H1 (cell line): ENCODE results near the gene CA7. TPM values are rescaled to one million over a fixed set of nuclear protein-coding genes. Genes with fewer than 3 reads are reported as not detected.

Source experiments
- CTCF ChIA-PET: fragments of 300-600 bp; sonication (Branson Sonifier 250); formaldehyde crosslinking; loops from one replicate; lab custom pipeline; 2021; ENCODE audit not compliant: partially characterized antibody; lab: Charles Lee
- POLR2A ChIA-PET: fragments of 300-600 bp; sonication (Branson Sonifier 250); formaldehyde crosslinking; loops from one replicate; lab custom pipeline; 2021; ENCODE audit warnings: inconsistent platforms; ENCODE audit not compliant: partially characterized antibody; lab: Charles Lee
- DNase-seq, 2 experiments: peaks; one replicate each; pipeline versions ENCODE4 v3.0.0 to v3.0.0-alpha.2; 2010 to 2022; ENCODE audit warnings: low spot score in 2 of 2, low read depth in 1 of 2, mixed read lengths in 1 of 2
- FAIRE-seq: peaks from 2 replicates; lab custom pipeline; 2011; peaks lifted over from hg19 to GRCh38; lab: Jason Lieb, UNC
- H2AFZ ChIP-seq: 2 replicates; pipeline ENCODE4 v1.8.1; 2012; ENCODE audit warnings: low read length, inconsistent platforms
- H2AK5ac ChIP-seq: 2 replicates; pipeline ENCODE4 v1.6.1; 2013; ENCODE audit warnings: low read depth, low read length
- H2BK120ac ChIP-seq: replicated peaks from 2 replicates; pipeline ENCODE3; 2013; ENCODE audit warnings: low read depth, low read length, inconsistent platforms
- H2BK12ac ChIP-seq: 2 replicates; pipeline ENCODE4 v1.6.1; 2013; ENCODE audit warnings: low read depth, low read length
- H2BK15ac ChIP-seq: 2 replicates; pipeline ENCODE4 v1.6.1; 2013; ENCODE audit warnings: low read length
- H2BK20ac ChIP-seq: 2 replicates; pipeline ENCODE4 v1.6.1; 2013; ENCODE audit warnings: low read length
- H2BK5ac ChIP-seq: 2 replicates; pipeline ENCODE4 v1.6.1; 2013; ENCODE audit warnings: low read depth, low read length
- H3K14ac ChIP-seq: 2 replicates; pipeline ENCODE4 v1.6.1; 2013; ENCODE audit warnings: inconsistent platforms; ENCODE audit not compliant: insufficient read length
- H3K18ac ChIP-seq: 2 replicates; pipeline ENCODE4 v1.6.1; 2013; ENCODE audit warnings: low read length; ENCODE audit errors: extremely low read depth
- H3K23ac ChIP-seq: 2 replicates; pipeline ENCODE4 v1.6.1; 2013; ENCODE audit warnings: inconsistent platforms; ENCODE audit not compliant: insufficient read length
- H3K23me2 ChIP-seq: 2 replicates; pipeline ENCODE4 v1.6.1; 2013; ENCODE audit warnings: low read depth, low read length
- H3K27ac ChIP-seq: 2 replicates; pipeline ENCODE4 v1.6.1; 2011; ENCODE audit warnings: low read depth, low read length, inconsistent platforms
- H3K27me3 ChIP-seq, 4 experiments: replicated peaks in 1 of 4; 1 replicate in 1 of 4; 2 replicates in 3 of 4; pipeline versions ENCODE4 v1.6.1 to v1.8.1; 2011 to 2013; ENCODE audit warnings: low read length in 3 of 4, mild to moderate bottlenecking in 3 of 4, inconsistent platforms in 2 of 4, mixed read lengths in 2 of 4, moderate library complexity in 1 of 4; ENCODE audit not compliant: control insufficient read depth in 3 of 4, insufficient read depth in 3 of 4; ENCODE audit errors: extremely low read depth in 1 of 4
- H3K36me3 ChIP-seq, 4 experiments: 2 replicates each; pipeline versions ENCODE4 v1.6.1 to v1.8.1; 2011 to 2013; ENCODE audit warnings: mild to moderate bottlenecking in 4 of 4, low read length in 3 of 4, moderate library complexity in 2 of 4, control low read depth in 1 of 4, inconsistent platforms in 1 of 4; ENCODE audit not compliant: insufficient read depth in 4 of 4, control insufficient read depth in 2 of 4
- H3K4ac ChIP-seq: replicated peaks from 2 replicates; pipeline ENCODE3; 2013; ENCODE audit warnings: low read length, low read depth, mixed read lengths, inconsistent platforms; ENCODE audit not compliant: insufficient read length
- H3K4me1 ChIP-seq, 4 experiments: replicated peaks in 1 of 4; 1 replicate in 1 of 4; 2 replicates in 3 of 4; pipeline versions ENCODE4 v1.6.1 to v1.8.1; 2011 to 2013; ENCODE audit warnings: low read length in 3 of 4, inconsistent platforms in 2 of 4, mixed read lengths in 1 of 4; ENCODE audit not compliant: insufficient read depth in 4 of 4, control insufficient read depth in 3 of 4
- H3K4me2 ChIP-seq, 2 experiments: 2 replicates each; pipeline versions ENCODE4 v1.6.1 to v1.8.1; 2011 to 2013; ENCODE audit warnings: low read depth in 2 of 2, low read length in 2 of 2, control low read depth in 1 of 2, inconsistent platforms in 1 of 2, mild to moderate bottlenecking in 1 of 2; ENCODE audit not compliant: insufficient read depth in 1 of 2
- H3K4me3 ChIP-seq, 4 experiments: fragments of 200-600, 300-600 bp in 1 of 4; sonication (generic), shearing (Covaris generic), sonication (Bioruptor Twin) in 1 of 4; 2 replicates each; pipeline versions ENCODE4 v1.5.1 to v1.8.1; 2011 to 2016; ENCODE audit warnings: low read length in 4 of 4, low read depth in 3 of 4, control low read depth in 2 of 4, inconsistent platforms in 2 of 4, mild to moderate bottlenecking in 2 of 4, mixed read lengths in 1 of 4, moderate library complexity in 1 of 4; ENCODE audit not compliant: insufficient read depth in 2 of 4; ENCODE audit errors: extremely low read depth in 1 of 4
- H3K56ac ChIP-seq: replicated peaks from 2 replicates; pipeline ENCODE3; 2013; ENCODE audit warnings: low read depth, mild to moderate bottlenecking, mixed read lengths, low read length, inconsistent platforms; ENCODE audit not compliant: insufficient read length
- H3K79me1 ChIP-seq: 2 replicates; pipeline ENCODE4 v1.6.1; 2013; ENCODE audit warnings: low read depth, low read length, control low read depth
- H3K79me2 ChIP-seq, 2 experiments: 2 replicates each; pipeline versions ENCODE4 v1.6.1 to v1.8.1; 2012 to 2013; ENCODE audit warnings: low read length in 2 of 2, mild to moderate bottlenecking in 2 of 2, inconsistent platforms in 1 of 2; ENCODE audit not compliant: insufficient read depth in 2 of 2, control insufficient read depth in 1 of 2
- H3K9ac ChIP-seq, 4 experiments: replicated peaks in 1 of 4; 1 replicate in 1 of 4; 2 replicates in 3 of 4; pipeline versions ENCODE4 v1.6.1 to v1.8.1; 2011 to 2013; ENCODE audit warnings: low read depth in 3 of 4, low read length in 3 of 4, control low read depth in 2 of 4, mild to moderate bottlenecking in 2 of 4, moderate library complexity in 2 of 4, inconsistent platforms in 1 of 4; ENCODE audit errors: extremely low read depth in 1 of 4
- H3K9me3 ChIP-seq, 2 experiments: 2 replicates each; pipeline versions ENCODE4 v1.6.1 to v1.8.1; 2012 to 2013; ENCODE audit warnings: mild to moderate bottlenecking in 2 of 2, moderate library complexity in 2 of 2, control low read depth in 1 of 2, inconsistent platforms in 1 of 2, low read depth in 1 of 2, low read length in 1 of 2, mixed read lengths in 1 of 2; ENCODE audit not compliant: insufficient read depth in 2 of 2
- H4K20me1 ChIP-seq, 2 experiments: replicated peaks in 1 of 2; 2 replicates each; pipeline versions ENCODE3 to v1.8.1; 2011 to 2013; ENCODE audit warnings: inconsistent platforms in 2 of 2, low read length in 2 of 2, mild to moderate bottlenecking in 1 of 2; ENCODE audit not compliant: insufficient read depth in 2 of 2, control insufficient read depth in 1 of 2
- H4K5ac ChIP-seq: 2 replicates; pipeline ENCODE4 v1.6.1; 2013; ENCODE audit warnings: low read length, low read depth, mixed read lengths, inconsistent platforms; ENCODE audit not compliant: insufficient read length
- H4K8ac ChIP-seq: 2 replicates; pipeline ENCODE4 v1.8.0; 2013; ENCODE audit warnings: mild to moderate bottlenecking, moderate library complexity, low read length, inconsistent platforms; ENCODE audit not compliant: insufficient read depth; ENCODE audit errors: extremely low read depth
- H4K91ac ChIP-seq: replicated peaks from 2 replicates; pipeline ENCODE3; 2013; ENCODE audit warnings: low read length, mixed read lengths, inconsistent platforms; ENCODE audit not compliant: insufficient read length
- BACH1 ChIP-seq: IDR thresholded peaks from 2 replicates; pipeline ENCODE4 v1.6.1; 2012; ENCODE audit warnings: low read length, improper control_type of control experiment
- EGR1 ChIP-seq: IDR thresholded peaks from 2 replicates; pipeline ENCODE4 v1.6.1; 2011; ENCODE audit warnings: low read depth, low read length, borderline replicate concordance
- JUN ChIP-seq: IDR thresholded peaks from 2 replicates; pipeline ENCODE4 v1.6.1; 2011; ENCODE audit warnings: low read depth, mild to moderate bottlenecking, improper control_type of control experiment, low read length
- PHF8 ChIP-seq: fragments of 200-600 bp; sonication (generic); conservative IDR thresholded peaks from 2 replicates; pipeline ENCODE4 v1.7.1; 2012; ENCODE audit warnings: low read depth, mild to moderate bottlenecking, inconsistent platforms, low read length, moderate library complexity
- POLR2A ChIP-seq, 2 experiments: IDR thresholded peaks; 1 replicate in 1 of 2; 2 replicates in 1 of 2; pipeline ENCODE4 v1.6.1; 2011; ENCODE audit warnings: low read depth in 2 of 2, low read length in 2 of 2, mild to moderate bottlenecking in 2 of 2; ENCODE audit errors: control extremely low read depth in 1 of 2
- POLR2AphosphoS5 ChIP-seq: IDR thresholded peaks from 2 replicates; pipeline ENCODE4 v1.6.1; 2011; ENCODE audit warnings: low read depth, low read length
- RAD21 ChIP-seq, 2 experiments: IDR thresholded peaks in 1 of 2; conservative IDR thresholded peaks in 1 of 2; 2 replicates each; pipeline ENCODE4 v1.6.1; 2011; ENCODE audit warnings: low read depth in 2 of 2, low read length in 2 of 2, improper control_type of control experiment in 1 of 2, inconsistent platforms in 1 of 2, mild to moderate bottlenecking in 1 of 2, moderate library complexity in 1 of 2
- RBBP5 ChIP-seq: IDR thresholded peaks from 2 replicates; pipeline ENCODE4 v1.7.1; 2012; ENCODE audit warnings: low read depth, mild to moderate bottlenecking, inconsistent platforms, low read length, moderate library complexity, borderline replicate concordance
- SP1 ChIP-seq: IDR thresholded peaks from 2 replicates; pipeline ENCODE4 v1.6.1; 2011; ENCODE audit warnings: low read depth, low read length
- TAF1 ChIP-seq: IDR thresholded peaks from 2 replicates; pipeline ENCODE4 v1.6.1; 2011; ENCODE audit warnings: mild to moderate bottlenecking, low read depth, low read length
- TEAD4 ChIP-seq: IDR thresholded peaks from 2 replicates; pipeline ENCODE4 v1.6.1; 2012; ENCODE audit warnings: low read depth, low read length, inconsistent platforms, mixed read lengths
- YY1 ChIP-seq: IDR thresholded peaks from 2 replicates; pipeline ENCODE4 v1.6.1; 2011; ENCODE audit warnings: low read depth, mild to moderate bottlenecking, low read length
- WGBS, 2 experiments: shearing (Covaris generic) in 1 of 2; methylation state at CpG; one replicate each; pipeline versions ENCODE4 v1.1.6 to v1.1.7; 2013 to 2015; ENCODE audit warnings: low lambda C conversion rate in 2 of 2, mixed read lengths in 2 of 2, inconsistent platforms in 1 of 2, low coverage in 1 of 2, missing lambda C conversion rate in 1 of 2; ENCODE audit not compliant: insufficient replicate concordance in 2 of 2, insufficient coverage in 1 of 2, insufficient read length in 1 of 2; ENCODE audit errors: extremely low coverage in 1 of 2, missing lambda C conversion rate in 1 of 2; 5-methylcytosine and 5-hydroxymethylcytosine counted together
- polyA plus RNA-seq, 7 experiments: library from polyadenylated mRNA; depleted of rRNA in 3 of 7; stranded (reverse) in 5 of 7; unstranded in 2 of 7; fragments of >200 nt in 5 of 7; fragments of 200-250 nt in 2 of 7; gene quantifications; 1 replicate in 5 of 7; 2 replicates in 1 of 7; 4 replicates in 1 of 7; pipeline versions ENCODE4 v1.2.1 to v1.2.3, GENCODE V29; 2011 to 2013; ENCODE audit warnings: missing spikeins in 2 of 7, mixed read lengths in 2 of 7
- total RNA-seq: library from RNA; stranded (reverse); fragmentation: NEBNext Ultra II Directional; extraction: Animal tissue kit (Norgen Biotek cat#: 25700); gene quantifications from 2 replicates; pipeline ENCODE4 v1.2.1, GENCODE V29; 2021
- TF ChIP-seq, protein P1 (sequence below): IDR thresholded peaks from 2 replicates; pipeline ENCODE4 v1.6.1; 2012; ENCODE audit warnings: inconsistent platforms
- TF ChIP-seq, protein P2 (sequence below): IDR thresholded peaks from 2 replicates; pipeline ENCODE4 v1.6.1; 2012; ENCODE audit warnings: inconsistent platforms

CA7 gene
- total and polyA plus RNA-seq, 2 of the 8 experiments (the other 6 are each of a cell fraction or from before 2014, with no cell fraction given) = 1.7 to 2.7 TPM

DNA sequence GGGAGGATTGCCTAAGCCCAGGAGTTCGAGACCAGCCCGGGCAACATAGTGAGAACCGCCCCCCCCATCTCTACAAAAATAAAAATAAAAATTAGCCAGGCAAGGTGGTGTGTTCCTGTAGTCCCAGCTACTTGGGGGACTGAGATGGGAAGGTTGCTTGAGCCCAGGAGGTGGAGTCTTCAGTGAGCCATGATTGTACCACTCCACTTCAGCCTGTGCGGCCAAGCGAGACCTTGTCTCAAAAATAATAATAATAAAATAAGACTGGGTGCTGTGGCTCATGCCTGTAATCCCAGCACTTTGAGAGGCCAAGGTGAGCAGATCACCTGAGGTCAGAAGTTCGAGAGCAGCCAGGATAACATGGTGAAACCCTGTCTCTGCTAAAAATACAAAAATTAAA is 47.6 kb downstream of the CA7 start:
- H3K79me1 ChIP-seq = no peaks in the 10 kb centered on the region
- POLR2A ChIA-PET = interaction anchor here (1.5 to 1.7 kb wide), 2 partner anchors 10 to 11 kb away, joined by 5 to 7 read pairs; partner anchors contain the start of gene PDP2
- H4K91ac ChIP-seq = no peak overlapping the region
- no peak overlapping the region for H2BK15ac ChIP-seq
- no peaks in the 10 kb centered on the region; a peak in 1 of 4 replicates for H3K79me2 ChIP-seq
- H3K23ac ChIP-seq = no peak overlapping the region
- CTCF ChIA-PET = interaction anchor here (0.6 to 42.0 kb wide), 9 partner anchors 9 to 301 kb away, joined by 3 to 1009 read pairs (median 3); partner anchors contain the start of genes CDH16 and RRAD
- H3K56ac ChIP-seq = no peak overlapping the region
- no peaks in the 10 kb centered on the region; a peak in 1 of 7 replicates for H3K27me3 ChIP-seq
- no peak overlapping the region for H3K4me2 ChIP-seq
- no peak overlapping the region for H3K4me3 ChIP-seq
- H3K4ac ChIP-seq = no peak overlapping the region
- peaks cover 6 to 13% of the 10 kb centered on the region in 2 experiments for H4K20me1 ChIP-seq
- H2BK12ac ChIP-seq = no peak overlapping the region
- no peak overlapping the region for H3K18ac ChIP-seq
- H3K9me3 ChIP-seq = no peaks in the 10 kb centered on the region
- no peak overlapping the region for H2AK5ac ChIP-seq
- no peak overlapping the region for H2AFZ ChIP-seq
- H2BK5ac ChIP-seq = no peak overlapping the region
- 85% methylated on average over 6 of the region's 6 CpGs; no CpG with 5 or more reads in 1 of the 2 experiments for WGBS, 2 experiments
- H4K5ac ChIP-seq = no peak overlapping the region
- H2BK20ac ChIP-seq = no peak overlapping the region
- H3K14ac ChIP-seq = no peak overlapping the region
- H3K23me2 ChIP-seq = no peaks in the 10 kb centered on the region
- H3K9ac ChIP-seq = no peak overlapping the region
- FAIRE-seq = no peak
- H3K36me3 ChIP-seq = peaks cover 0 to 6% (median 3%) of the 10 kb centered on the region in 4 experiments; a peak in 2 of 8 replicates
- H3K4me1 ChIP-seq = no peaks in the 10 kb centered on the region
- no peak overlapping the region for H2BK120ac ChIP-seq
- DNase-seq = no peak
- H3K27ac ChIP-seq = no peak overlapping the region
- no peak overlapping the region for H4K8ac ChIP-seq
- TF ChIP-seq, protein P1, sequence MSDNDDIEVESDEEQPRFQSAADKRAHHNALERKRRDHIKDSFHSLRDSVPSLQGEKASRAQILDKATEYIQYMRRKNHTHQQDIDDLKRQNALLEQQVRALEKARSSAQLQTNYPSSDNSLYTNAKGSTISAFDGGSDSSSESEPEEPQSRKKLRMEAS = no peak
- TF ChIP-seq POLR2AphosphoS5 = no peak
- no peak for TF ChIP-seq JUN
- no peak for TF ChIP-seq TEAD4
- TF ChIP-seq EGR1 = no peak
- TF ChIP-seq, protein P2, sequence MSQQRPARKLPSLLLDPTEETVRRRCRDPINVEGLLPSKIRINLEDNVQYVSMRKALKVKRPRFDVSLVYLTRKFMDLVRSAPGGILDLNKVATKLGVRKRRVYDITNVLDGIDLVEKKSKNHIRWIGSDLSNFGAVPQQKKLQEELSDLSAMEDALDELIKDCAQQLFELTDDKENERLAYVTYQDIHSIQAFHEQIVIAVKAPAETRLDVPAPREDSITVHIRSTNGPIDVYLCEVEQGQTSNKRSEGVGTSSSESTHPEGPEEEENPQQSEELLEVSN = no peak
- TF ChIP-seq RAD21 (IDR thresholded peaks at IDR 0.05 in 1 of 2, conservative IDR thresholded peaks at IDR 0.05 in 1 of 2; ENCODE audit: low read depth in 2 of 2, low read length in 2 of 2) = no peak
- TF ChIP-seq SP1 = no peak
- no peak for TF ChIP-seq POLR2A (IDR thresholded peaks at IDR 0.05; ENCODE audit: control extremely low read depth in 1 of 2, low read depth in 2 of 2, low read length in 2 of 2)
- TF ChIP-seq PHF8 = no peak
- no peak for TF ChIP-seq RBBP5
- TF ChIP-seq TAF1 = no peak
- no peak for TF ChIP-seq YY1
- TF ChIP-seq BACH1 = no peak
